H9 (cell line): ENCODE data around the gene ATRN. TPM values are rescaled to one million over a fixed set of nuclear protein-coding genes. Genes with fewer than 3 reads are reported as not detected.

Experiments
- DNase-seq: peaks from one replicate; pipeline ENCODE4 v3.0.0-alpha.2; 2017
- H2AFZ ChIP-seq: one replicate; pipeline ENCODE4 v1.6.1; 2013; ENCODE audit warnings: mild to moderate bottlenecking, low read length, control low read depth, moderate library complexity
- H2AK5ac ChIP-seq: 2 replicates; pipeline ENCODE4 v1.6.1; 2013; ENCODE audit warnings: low read length, control low read depth, mixed read lengths; ENCODE audit not compliant: insufficient read length
- H2BK120ac ChIP-seq: one replicate; pipeline ENCODE4 v1.6.1; 2013; ENCODE audit warnings: low read depth, mild to moderate bottlenecking, low read length, control low read depth, inconsistent platforms; ENCODE audit not compliant: poor library complexity, severe bottlenecking
- H2BK12ac ChIP-seq: 2 replicates; pipeline ENCODE4 v1.6.1; 2013; ENCODE audit warnings: low read length, control low read depth, mixed read lengths, low read depth; ENCODE audit not compliant: insufficient read length
- H2BK15ac ChIP-seq: 2 replicates; pipeline ENCODE4 v1.6.1; 2013; ENCODE audit warnings: low read depth, low read length, control low read depth
- H2BK20ac ChIP-seq: one replicate; pipeline ENCODE4 v1.6.1; 2013; ENCODE audit warnings: low read depth, mild to moderate bottlenecking, low read length, control low read depth, inconsistent platforms; ENCODE audit not compliant: poor library complexity, severe bottlenecking
- H2BK5ac ChIP-seq: 2 replicates; pipeline ENCODE4 v1.6.1; 2013; ENCODE audit warnings: low read length, control low read depth, mixed read lengths; ENCODE audit not compliant: insufficient read length
- H3K14ac ChIP-seq: 2 replicates; pipeline ENCODE4 v1.6.1; 2013; ENCODE audit warnings: low read length, control low read depth; ENCODE audit not compliant: insufficient read depth
- H3K18ac ChIP-seq: 2 replicates; pipeline ENCODE4 v1.6.1; 2013; ENCODE audit warnings: low read depth, mild to moderate bottlenecking, mixed read lengths, low read length, control low read depth; ENCODE audit not compliant: insufficient read length
- H3K23ac ChIP-seq: 2 replicates; pipeline ENCODE4 v1.6.1; 2013; ENCODE audit warnings: low read length, control low read depth, mixed read lengths, low read depth; ENCODE audit not compliant: insufficient read length
- H3K23me2 ChIP-seq: 2 replicates; pipeline ENCODE4 v1.6.1; 2013; ENCODE audit warnings: low read depth, mild to moderate bottlenecking, mixed read lengths, low read length, control low read depth; ENCODE audit not compliant: insufficient read length, poor library complexity, severe bottlenecking
- H3K27ac ChIP-seq: 2 replicates; pipeline ENCODE4 v1.5.1; 2013; ENCODE audit warnings: low read length, control low read depth, mixed read lengths, low read depth; ENCODE audit not compliant: insufficient read length
- H3K27me3 ChIP-seq: 2 replicates; pipeline ENCODE4 v1.6.1; 2013; ENCODE audit warnings: low read length, control low read depth, inconsistent platforms; ENCODE audit not compliant: insufficient read depth
- H3K4ac ChIP-seq: 2 replicates; pipeline ENCODE4 v1.6.1; 2013; ENCODE audit warnings: low read depth, mild to moderate bottlenecking, control low read depth, inconsistent platforms, low read length, moderate library complexity
- H3K4me1 ChIP-seq: 2 replicates; pipeline ENCODE4 v1.6.1; 2013; ENCODE audit warnings: low read length, control low read depth, inconsistent platforms; ENCODE audit not compliant: insufficient read depth
- H3K4me2 ChIP-seq: 2 replicates; pipeline ENCODE4 v1.6.1; 2013; ENCODE audit warnings: low read length, control low read depth, mixed read lengths; ENCODE audit not compliant: insufficient read length, insufficient read depth
- H3K56ac ChIP-seq: 2 replicates; pipeline ENCODE4 v1.6.1; 2013; ENCODE audit warnings: low read depth, mild to moderate bottlenecking, mixed read lengths, low read length, control low read depth; ENCODE audit not compliant: insufficient read length
- H3K79me1 ChIP-seq: 2 replicates; pipeline ENCODE4 v1.6.1; 2013; ENCODE audit warnings: low read depth, mild to moderate bottlenecking, moderate library complexity, low read length, control low read depth, inconsistent platforms; ENCODE audit not compliant: insufficient read depth, poor library complexity, severe bottlenecking
- H3K79me2 ChIP-seq: 2 replicates; pipeline ENCODE4 v1.6.1; 2013; ENCODE audit warnings: low read length, control low read depth, inconsistent platforms; ENCODE audit not compliant: insufficient read depth
- H3K9ac ChIP-seq: 2 replicates; pipeline ENCODE4 v1.6.1; 2013; ENCODE audit warnings: low read length, control low read depth, mixed read lengths; ENCODE audit not compliant: insufficient read length; ENCODE audit errors: extremely low read depth
- H3K9me3 ChIP-seq: one replicate; pipeline ENCODE4 v1.6.1; 2013; ENCODE audit warnings: low read depth, low read length, inconsistent platforms; ENCODE audit not compliant: control insufficient read depth
- H3T11ph ChIP-seq: one replicate; pipeline ENCODE4 v1.6.1; 2013; ENCODE audit warnings: mild to moderate bottlenecking, low read length, control low read depth, inconsistent platforms
- H4K20me1 ChIP-seq: one replicate; pipeline ENCODE4 v1.6.1; 2013; ENCODE audit not compliant: control insufficient read depth, insufficient read length, insufficient read depth
- H4K5ac ChIP-seq: 2 replicates; pipeline ENCODE4 v1.6.1; 2013; ENCODE audit warnings: low read depth, mild to moderate bottlenecking, mixed read lengths, low read length, control low read depth; ENCODE audit not compliant: insufficient read length
- H4K8ac ChIP-seq: replicated peaks from 2 replicates; pipeline ENCODE4 v1.6.1; 2013; ENCODE audit warnings: low read length, control low read depth, mixed read lengths, low read depth; ENCODE audit not compliant: insufficient read length
- H4K91ac ChIP-seq: 2 replicates; pipeline ENCODE4 v1.6.1; 2013; ENCODE audit warnings: low read depth, mild to moderate bottlenecking, moderate library complexity, mixed read lengths, low read length, control low read depth; ENCODE audit not compliant: insufficient read length
- H3K27ac Mint-ChIP-seq, 3 experiments: 2 replicates in 2 of 3; 3 replicates in 1 of 3; pipeline ENCODE4 v1.8.0; 2020 to 2021; ENCODE audit warnings: mixed read lengths in 3 of 3, mild to moderate bottlenecking in 1 of 3, moderate library complexity in 1 of 3
- H3K27me3 Mint-ChIP-seq: 2 replicates; pipeline ENCODE4 v1.8.0; 2021; ENCODE audit warnings: low read depth, mild to moderate bottlenecking, moderate library complexity, mixed read lengths
- H3K36me3 Mint-ChIP-seq, 3 experiments: 2 replicates in 2 of 3; 3 replicates in 1 of 3; pipeline ENCODE4 v1.8.0; 2020 to 2021; ENCODE audit warnings: low read depth in 3 of 3, mixed read lengths in 3 of 3; ENCODE audit not compliant: insufficient read depth in 1 of 3
- H3K4me1 Mint-ChIP-seq, 2 experiments: 2 replicates each; pipeline ENCODE4 v1.8.0; 2020; ENCODE audit warnings: mixed read lengths in 2 of 2
- H3K4me3 Mint-ChIP-seq, 2 experiments: 2 replicates in 1 of 2; 3 replicates in 1 of 2; pipeline ENCODE4 v1.8.0; 2020 to 2021; ENCODE audit warnings: mild to moderate bottlenecking in 2 of 2, mixed read lengths in 2 of 2, moderate library complexity in 1 of 2
- H3K9me3 Mint-ChIP-seq, 2 experiments: 2 replicates in 1 of 2; 3 replicates in 1 of 2; pipeline ENCODE4 v1.8.0; 2020; ENCODE audit warnings: mild to moderate bottlenecking in 2 of 2, mixed read lengths in 2 of 2, moderate library complexity in 1 of 2
- CTCF ChIP-seq: fragments of 200-600 bp; sonication (generic); conservative IDR thresholded peaks from 3 replicates; pipeline ENCODE4 v1.8.0; 2021; ENCODE audit warnings: antibody characterized with exemption, mild to moderate bottlenecking
- WGBS: extraction: QIAGEN DNeasy Blood & Tissue Kit; methylation state at CpG from one replicate; pipeline ENCODE4 v1.1.7; 2013; ENCODE audit warnings: missing lambda C conversion rate, low lambda C conversion rate, mixed read lengths; ENCODE audit not compliant: insufficient read length; ENCODE audit errors: extremely low coverage; 5-methylcytosine and 5-hydroxymethylcytosine counted together
- total RNA-seq: library from RNA; stranded (reverse); gene quantifications from 2 replicates; pipeline ENCODE4 v1.2.1, GENCODE V29; 2021

Gene ATRN
- total RNA-seq, 1 experiment from 2014 or later = 23.1 TPM

GRCh38 chr20:3560162-3560561, 89.3 kb downstream of the ATRN start:
- Histone ChIP-seq H2BK15ac (no peak overlapping the region), H3K4ac (no peak overlapping the region), H3K79me1 (no peaks in the 10 kb centered on the region), H3K27me3 (no peaks in the 10 kb centered on the region), H3K79me2 (no peaks in the 10 kb centered on the region), H4K91ac (no peak overlapping the region), H3K23me2 (no peaks in the 10 kb centered on the region), H3K56ac (no peak overlapping the region), H3K4me1 (no peaks in the 10 kb centered on the region; the same call in 1 of the 2 replicates), H3K9me3 (no peaks in the 10 kb centered on the region), H3K4me2 (no peak overlapping the region), H2BK120ac (no peak overlapping the region), H3K18ac (no peak overlapping the region), H3K14ac (no peak overlapping the region), H4K5ac (no peak overlapping the region), H2AFZ (no peak overlapping the region), H2AK5ac (no peak overlapping the region), H3K23ac (no peak overlapping the region), H2BK20ac (no peak overlapping the region), H3K9ac (no peak overlapping the region), H3K27ac (no peak overlapping the region), H2BK5ac (no peak overlapping the region), H2BK12ac (no peak overlapping the region), H3T11ph (no peak overlapping the region), H4K8ac (no peak overlapping the region), H4K20me1 (no peaks in the 10 kb centered on the region)
- Mint-ChIP-seq H3K9me3 (no peaks in the 10 kb centered on the region), H3K27ac (no peak overlapping the region), H3K27me3 (no peaks in the 10 kb centered on the region), H3K4me1 (peaks cover 0 to 3% of the 10 kb centered on the region in 2 experiments; a peak in 1 of 4 replicates), H3K36me3 (peaks cover 0 to 14% (median 0%) of the 10 kb centered on the region in 3 experiments; a peak in 2 of 7 replicates), H3K4me3 (no peak overlapping the region)
- no peak for TF ChIP-seq CTCF
- no peak for DNase-seq
- WGBS = no CpG with 5 or more reads among the region's 3 CpGs
